ENCODE data around the gene PDE6H.

Gene PDE6H

GRCh38 chr12:14976658-14977057 lies 3.8 kb downstream of the PDE6H start:
- DNase-seq: no peak

GRCh38 chr12:14979468-14979867 lies 6.6 kb downstream of the PDE6H start:
- no peak for DNase-seq

GRCh38 chr12:14981049-14981448 lies 8.2 kb downstream of the PDE6H start:
- DNase-seq: no peak

GRCh38 chr12:14982562-14982961 lies 9.7 kb downstream of the PDE6H start:
- DNase-seq: no peak

GRCh38 chr12:14982991-14983390 lies 10.1 kb downstream of the PDE6H start:
- DNase-seq: no peak

- no peak for DNase-seq
Measured at GRCh38 chr12:14984036-14984435, 11.2 kb downstream of the PDE6H start.

- DNase-seq: no peak
Measured at GRCh38 chr12:14984766-14985285, 12.0 kb downstream of the PDE6H start.

GRCh38 chr12:14986449-14986848 lies 13.6 kb downstream of the PDE6H start:
- DNase-seq: no peak

- no peak for DNase-seq
Measured at GRCh38 chr12:14988035-14988434, 15.2 kb downstream of the PDE6H start.

- no peak for DNase-seq
Measured at GRCh38 chr12:14989790-14990189, 16.9 kb downstream of the PDE6H start.

GRCh38 chr12:14991069-14991468 lies 18.2 kb downstream of the PDE6H start:
- DNase-seq: no peak

GRCh38 chr12:14992673-14993072 lies 19.8 kb downstream of the PDE6H start:
- DNase-seq: no peak

GRCh38 chr12:14993117-14993516 lies 20.3 kb downstream of the PDE6H start:
- DNase-seq: no peak

GRCh38 chr12:14993537-14994266 lies 20.9 kb downstream of the PDE6H start:
- no peak for DNase-seq

- DNase-seq: no peak
Measured at GRCh38 chr12:14994610-14995009, 21.8 kb downstream of the PDE6H start.

- peak; percentile 86 for DNase-seq
Measured at GRCh38 chr12:14995583-14996425, 23.0 kb downstream of the PDE6H start.

- no peak for DNase-seq
Measured at GRCh38 chr12:14997998-14998397, 25.2 kb downstream of the PDE6H start.

GRCh38 chr12:14999021-14999694 lies 26.3 kb downstream of the PDE6H start:
- DNase-seq: no peak

- no peak for DNase-seq
Measured at GRCh38 chr12:14999695-15000365, 27.0 kb downstream of the PDE6H start.

GRCh38 chr12:15000575-15000974 lies 27.7 kb downstream of the PDE6H start:
- DNase-seq: no peak

GRCh38 chr12:15001733-15002382 lies 29.0 kb downstream of the PDE6H start:
- no peak for DNase-seq

- DNase-seq: no peak
Measured at GRCh38 chr12:15004421-15004820, 31.6 kb downstream of the PDE6H start.

All from NCI-H1694 treated with DMSO at 0.1 percent for 48 hours (cell line).